ENCODE data around the gene AQP6.

DNA sequence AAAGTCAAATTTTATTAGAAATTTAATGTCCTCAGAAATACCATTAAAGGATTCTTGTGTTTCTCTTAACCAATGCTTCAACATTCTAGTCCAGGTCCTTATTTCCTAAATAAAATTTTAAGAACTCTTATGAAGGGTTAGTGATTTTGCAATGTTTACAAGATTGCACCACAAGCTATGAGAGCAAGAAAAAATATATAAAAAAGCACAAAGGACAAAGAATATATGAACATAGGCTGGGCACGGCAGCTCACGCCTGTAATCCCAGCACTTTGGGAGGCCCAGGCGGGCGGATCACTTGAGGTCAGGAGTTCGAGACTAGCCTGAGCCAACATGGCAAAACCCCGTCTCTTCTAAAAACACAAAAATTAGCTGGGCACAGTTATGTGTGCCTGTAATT, 44.9 kb downstream of the AQP6 start:
- TF ChIP-seq, protein P1, sequence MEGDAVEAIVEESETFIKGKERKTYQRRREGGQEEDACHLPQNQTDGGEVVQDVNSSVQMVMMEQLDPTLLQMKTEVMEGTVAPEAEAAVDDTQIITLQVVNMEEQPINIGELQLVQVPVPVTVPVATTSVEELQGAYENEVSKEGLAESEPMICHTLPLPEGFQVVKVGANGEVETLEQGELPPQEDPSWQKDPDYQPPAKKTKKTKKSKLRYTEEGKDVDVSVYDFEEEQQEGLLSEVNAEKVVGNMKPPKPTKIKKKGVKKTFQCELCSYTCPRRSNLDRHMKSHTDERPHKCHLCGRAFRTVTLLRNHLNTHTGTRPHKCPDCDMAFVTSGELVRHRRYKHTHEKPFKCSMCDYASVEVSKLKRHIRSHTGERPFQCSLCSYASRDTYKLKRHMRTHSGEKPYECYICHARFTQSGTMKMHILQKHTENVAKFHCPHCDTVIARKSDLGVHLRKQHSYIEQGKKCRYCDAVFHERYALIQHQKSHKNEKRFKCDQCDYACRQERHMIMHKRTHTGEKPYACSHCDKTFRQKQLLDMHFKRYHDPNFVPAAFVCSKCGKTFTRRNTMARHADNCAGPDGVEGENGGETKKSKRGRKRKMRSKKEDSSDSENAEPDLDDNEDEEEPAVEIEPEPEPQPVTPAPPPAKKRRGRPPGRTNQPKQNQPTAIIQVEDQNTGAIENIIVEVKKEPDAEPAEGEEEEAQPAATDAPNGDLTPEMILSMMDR (IDR thresholded peaks at IDR 0.05 in 2 of 3, conservative IDR thresholded peaks at IDR 0.05 in 1 of 3; ENCODE audit: control insufficient read depth in 2 of 3, extremely low read depth in 1 of 3, insufficient read depth in 1 of 3, low read depth in 3 of 3, low read length in 3 of 3) = no peak
- no peak for TF ChIP-seq TCF3 (IDR thresholded peaks at IDR 0.05; ENCODE audit: borderline replicate concordance, insufficient read depth, low read depth, low read length)
- TF ChIP-seq CEBPZ (IDR thresholded peaks at IDR 0.05; ENCODE audit: low read depth, low read length) = no peak
- TF ChIP-seq IRF3 (IDR thresholded peaks at IDR 0.05) = no peak
- TF ChIP-seq ETV6 (conservative IDR thresholded peaks at IDR 0.05 in 1 of 2, IDR thresholded peaks at IDR 0.05 in 1 of 2; ENCODE audit: borderline replicate concordance in 1 of 2, low read depth in 1 of 2) = no peak
- no peak for TF ChIP-seq ZNF274 (IDR thresholded peaks at IDR 0.05; ENCODE audit: insufficient read depth, insufficient read length)
- no peak for TF ChIP-seq CBX5 (IDR thresholded peaks at IDR 0.05; ENCODE audit: low read depth)
- TF ChIP-seq POLR2AphosphoS2 (IDR thresholded peaks at IDR 0.05; ENCODE audit: low read depth, low read length) = no peak
- no peak for TF ChIP-seq EP300 (IDR thresholded peaks at IDR 0.05; ENCODE audit: borderline replicate concordance in 1 of 2, control insufficient read depth in 1 of 2, low read depth in 2 of 2, low read length in 2 of 2)
